Calu3 (cell line): ENCODE measurements around the gene YIF1B. TPM values are rescaled to one million over a fixed set of nuclear protein-coding genes. Genes with fewer than 3 reads are reported as not detected.

Experiments used
- BruUV-seq: library from RNA; stranded (reverse); fragments of 400-500 nt; replicated peaks from 2 replicates; lab custom pipeline; 2021; lab: Mats Ljungman, UMichigan
- CTCF ChIA-PET: fragments of 300-600 bp; sonication (Branson Sonifier 250); formaldehyde crosslinking; loops from one replicate; lab custom pipeline; 2022; ENCODE audit warnings: antibody characterized with exemption; lab: Charles Lee
- DNase-seq: peaks from one replicate; pipeline ENCODE4 v3.0.0; 2022
- H3K27ac Mint-ChIP-seq: one replicate; pipeline ENCODE4 v1.8.0; 2022; ENCODE audit warnings: mixed read lengths; ENCODE audit not compliant: unreplicated experiment
- H3K27me3 Mint-ChIP-seq: one replicate; pipeline ENCODE4 v1.8.0; 2022; ENCODE audit warnings: mixed read lengths; ENCODE audit not compliant: unreplicated experiment
- H3K36me3 Mint-ChIP-seq: one replicate; pipeline ENCODE4 v1.8.0; 2022; ENCODE audit warnings: mild to moderate bottlenecking, moderate library complexity, mixed read lengths; ENCODE audit not compliant: insufficient read depth, unreplicated experiment
- H3K4me1 Mint-ChIP-seq: one replicate; pipeline ENCODE4 v1.8.0; 2022; ENCODE audit warnings: mild to moderate bottlenecking, low read depth, mixed read lengths; ENCODE audit not compliant: unreplicated experiment
- H3K4me3 Mint-ChIP-seq: one replicate; pipeline ENCODE4 v1.8.0; 2022; ENCODE audit warnings: mild to moderate bottlenecking, low read depth, moderate library complexity, mixed read lengths; ENCODE audit not compliant: unreplicated experiment
- H3K9me3 Mint-ChIP-seq: one replicate; pipeline ENCODE4 v1.8.0; 2022; ENCODE audit warnings: low read depth, mixed read lengths; ENCODE audit not compliant: unreplicated experiment
- CTCF ChIP-seq: fragments of 200-600 bp; IDR thresholded peaks from one replicate; pipeline ENCODE4 v1.8.0; 2022; ENCODE audit warnings: antibody characterized with exemption; ENCODE audit not compliant: unreplicated experiment
- intact Hi-C: fragments of 100-400 bp; cut with micrococcal nuclease; formaldehyde crosslinking; loops from one replicate; pipeline ENCODE4 v1.10.0; 2022; ENCODE audit not compliant: unreplicated experiment
- total RNA-seq: library from RNA; stranded (reverse); gene quantifications from 2 replicates; pipeline ENCODE4 v1.2.3, GENCODE V29; 2022

The YIF1B gene
- total RNA-seq, 1 experiment from 2014 or later = 45.4 TPM

- CTCF ChIA-PET = no interaction called here
These were observed 6.7 kb downstream of the YIF1B start for GRCh38 chr19:38308926-38309614.

GRCh38 chr19:38308006-38308766 is 7.6 kb downstream of the YIF1B start:
- no peak for TF ChIP-seq CTCF
- H3K4me3 Mint-ChIP-seq = no peak overlapping the region
- BruUV-seq = no TSS peak
- H3K27ac Mint-ChIP-seq = peak overlapping the region; percentile 80
- DNase-seq = no peak
- CTCF ChIA-PET = interaction anchor here (0.6 kb wide), 1 partner anchor 71 kb away, joined by 7 read pairs; no protein-coding TSS in a partner anchor
- H3K36me3 Mint-ChIP-seq = peaks cover 71% of the 10 kb centered on the region
- intact Hi-C loops = no loop called here
- H3K27me3 Mint-ChIP-seq = no peaks in the 10 kb centered on the region
- peaks cover 27% of the 10 kb centered on the region for H3K4me1 Mint-ChIP-seq
- H3K9me3 Mint-ChIP-seq = peaks cover 4% of the 10 kb centered on the region

More at GRCh38 chr19:38308926-38309614, 6.7 kb downstream of the YIF1B start:
- peak overlapping the region; percentile 80 for H3K27ac Mint-ChIP-seq
- peaks cover 20% of the 10 kb centered on the region for H3K4me1 Mint-ChIP-seq
- no peak overlapping the region for H3K4me3 Mint-ChIP-seq
- DNase-seq = no peak
- peaks cover 4% of the 10 kb centered on the region for H3K9me3 Mint-ChIP-seq
- peaks cover 63% of the 10 kb centered on the region for H3K36me3 Mint-ChIP-seq
- H3K27me3 Mint-ChIP-seq = no peaks in the 10 kb centered on the region
- BruUV-seq = no TSS peak
- TF ChIP-seq CTCF = no peak
- intact Hi-C loops = no loop called here

GRCh38 chr19:38307597-38307996 is 8.2 kb downstream of the YIF1B start:
- TF ChIP-seq CTCF = no peak
- peaks cover 33% of the 10 kb centered on the region for H3K4me1 Mint-ChIP-seq
- no peaks in the 10 kb centered on the region for H3K27me3 Mint-ChIP-seq
- intact Hi-C loops = no loop called here
- peaks cover 72% of the 10 kb centered on the region for H3K36me3 Mint-ChIP-seq
- peaks cover 4% of the 10 kb centered on the region for H3K9me3 Mint-ChIP-seq
- CTCF ChIA-PET = interaction anchor here (0.6 kb wide), 1 partner anchor 71 kb away, joined by 7 read pairs; no protein-coding TSS in a partner anchor
- no peak overlapping the region for H3K4me3 Mint-ChIP-seq
- BruUV-seq = no TSS peak
- DNase-seq = no peak
- peak overlapping the region; percentile 80 for H3K27ac Mint-ChIP-seq

GRCh38 chr19:38307076-38307475 is 8.7 kb downstream of the YIF1B start:
- peak overlapping the region; percentile 80 for H3K27ac Mint-ChIP-seq
- peaks cover 4% of the 10 kb centered on the region for H3K9me3 Mint-ChIP-seq
- intact Hi-C loops = no loop called here
- no peak for TF ChIP-seq CTCF
- no TSS peak for BruUV-seq
- H3K4me1 Mint-ChIP-seq = peaks cover 35% of the 10 kb centered on the region
- CTCF ChIA-PET = no interaction called here
- H3K27me3 Mint-ChIP-seq = no peaks in the 10 kb centered on the region
- H3K36me3 Mint-ChIP-seq = peaks cover 74% of the 10 kb centered on the region
- no peak overlapping the region for H3K4me3 Mint-ChIP-seq
- DNase-seq = no peak
